Measurements from ENCODE around the gene DSC2.

DSC2 gene

DNA sequence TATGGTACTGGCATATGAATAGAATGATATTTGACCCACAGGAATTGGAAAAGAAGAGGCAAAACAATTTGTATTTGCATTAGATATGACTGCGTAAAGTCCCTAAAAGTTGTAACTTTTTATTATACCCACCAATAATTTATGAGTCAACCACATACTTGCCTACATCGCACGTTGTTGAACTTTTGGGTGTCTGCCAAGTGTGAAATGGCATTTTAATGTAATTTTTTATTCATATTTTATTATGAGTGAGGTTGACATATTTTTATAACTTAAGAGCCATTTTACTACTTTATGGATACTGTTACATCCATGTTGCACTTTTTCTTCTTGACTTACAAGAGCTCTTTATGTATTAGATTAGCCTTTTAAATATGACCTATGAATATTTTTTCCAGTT, 4.6 kb downstream of the DSC2 start:
- DNase-seq: no peak

DNA sequence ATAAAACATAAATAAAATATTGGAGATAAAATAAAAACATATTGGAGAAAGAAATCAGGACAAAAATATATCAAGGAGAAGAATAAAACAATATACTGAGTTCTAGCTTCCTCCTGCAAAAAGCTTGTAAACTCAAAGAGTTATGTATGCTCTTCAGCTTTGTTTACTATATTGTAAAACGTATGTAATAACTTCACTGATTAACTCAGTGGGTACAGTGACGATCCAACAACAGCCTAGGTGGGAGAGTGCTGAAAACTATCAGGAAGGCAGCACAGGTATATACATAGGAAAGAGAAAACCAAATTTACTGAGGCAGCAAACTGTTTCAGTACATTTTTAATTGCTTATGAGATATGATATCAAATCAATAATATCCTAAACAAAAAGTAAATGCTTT, 8.3 kb downstream of the DSC2 start:
- DNase-seq: no peak

DNA sequence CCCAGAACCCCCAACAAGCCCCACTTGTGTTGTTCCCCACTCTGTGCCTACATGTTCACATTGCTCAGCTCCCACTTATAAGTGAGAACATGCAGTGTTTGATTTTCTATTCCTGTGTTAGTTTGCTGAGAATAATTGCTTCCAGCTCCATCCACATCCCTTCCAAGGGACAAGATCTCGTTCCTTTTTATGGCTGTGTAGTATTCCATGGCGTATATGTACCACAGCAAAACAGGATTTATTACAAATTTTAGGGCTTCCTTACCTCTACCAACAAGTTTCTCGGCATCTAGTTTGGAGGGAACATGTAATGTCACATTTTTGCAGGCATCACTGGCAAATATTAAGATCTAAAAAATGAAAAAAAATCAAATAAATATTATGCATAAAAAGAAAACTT, 8.9 kb downstream of the DSC2 start:
- no peak for DNase-seq

DNA sequence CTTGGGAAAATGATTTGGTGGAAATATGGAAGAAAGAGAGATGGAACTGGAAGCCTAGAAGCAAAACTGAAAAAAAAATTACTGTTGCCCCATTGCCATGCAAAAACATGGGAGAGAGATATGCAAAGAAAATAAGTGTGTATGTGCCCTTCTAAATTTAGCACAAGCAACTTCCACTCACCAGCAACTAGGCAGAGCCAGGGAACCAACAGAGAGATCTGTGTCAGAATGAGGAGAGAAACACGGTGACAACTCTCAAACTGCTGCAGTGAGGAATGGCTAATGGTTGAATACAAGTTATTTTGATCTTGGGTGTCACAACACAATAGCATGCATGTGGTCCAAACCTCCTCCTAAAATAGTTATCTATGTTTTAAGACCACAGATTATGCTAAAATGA, 10.9 kb downstream of the DSC2 start:
- DNase-seq: no peak

DNA sequence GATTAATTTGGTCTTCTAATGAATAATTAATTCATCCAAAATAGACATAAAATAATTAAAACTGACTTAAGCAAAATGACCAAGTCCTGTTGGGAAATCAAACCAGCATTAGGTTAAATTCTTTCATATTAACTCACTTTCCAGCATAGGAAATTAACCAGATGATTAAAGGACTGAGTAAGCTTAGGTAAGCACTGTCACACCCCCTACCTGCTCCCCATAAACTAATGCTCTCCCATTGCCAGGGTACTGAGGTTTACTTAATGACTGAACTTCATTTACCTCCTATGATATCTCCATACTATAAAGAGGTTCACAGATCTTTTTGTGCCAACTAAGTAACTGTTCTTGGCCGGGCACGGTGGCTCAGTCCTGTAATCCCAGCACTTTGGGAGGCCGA, 13.7 kb downstream of the DSC2 start:
- no peak for DNase-seq

DNA sequence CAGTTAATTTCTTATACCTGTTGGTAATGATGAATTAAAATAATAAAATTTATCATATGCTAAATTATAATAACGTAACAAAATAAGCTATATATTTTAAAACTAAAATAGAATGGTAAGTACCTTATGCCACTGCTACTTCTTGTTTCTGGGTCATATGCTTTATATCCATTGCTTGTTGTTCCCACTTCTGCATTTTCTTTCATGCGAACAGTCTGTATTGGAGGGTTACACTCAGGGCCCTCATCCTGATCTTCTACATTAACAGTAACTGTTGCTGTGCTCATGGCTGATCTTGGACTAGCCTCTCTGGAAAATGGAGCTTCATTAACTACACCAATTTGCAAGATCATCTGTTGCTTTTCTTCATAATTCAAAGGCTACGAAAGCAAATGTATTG, 22.2 kb downstream of the DSC2 start:
- DNase-seq: peak; percentile 36

DNA sequence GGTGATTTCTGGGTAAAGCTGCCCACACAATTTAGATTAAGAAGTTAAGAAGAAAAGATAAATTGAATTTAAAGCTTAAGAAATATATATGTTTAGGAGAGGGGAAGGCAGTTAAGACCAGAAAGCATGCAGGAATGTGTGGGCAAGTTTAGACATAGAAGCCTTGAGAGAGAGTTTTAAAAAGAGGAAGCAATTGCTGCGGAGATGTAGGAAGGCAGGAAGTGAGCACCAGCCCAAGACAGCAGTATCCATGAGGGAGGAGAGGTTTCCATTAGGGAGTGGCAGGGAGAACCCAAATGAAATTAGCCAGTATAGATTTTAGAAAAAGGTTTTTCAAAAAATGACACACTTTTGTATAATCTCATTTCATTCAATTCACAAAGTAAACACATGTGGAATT, 24.3 kb downstream of the DSC2 start:
- DNase-seq: peak; percentile 56

DNA sequence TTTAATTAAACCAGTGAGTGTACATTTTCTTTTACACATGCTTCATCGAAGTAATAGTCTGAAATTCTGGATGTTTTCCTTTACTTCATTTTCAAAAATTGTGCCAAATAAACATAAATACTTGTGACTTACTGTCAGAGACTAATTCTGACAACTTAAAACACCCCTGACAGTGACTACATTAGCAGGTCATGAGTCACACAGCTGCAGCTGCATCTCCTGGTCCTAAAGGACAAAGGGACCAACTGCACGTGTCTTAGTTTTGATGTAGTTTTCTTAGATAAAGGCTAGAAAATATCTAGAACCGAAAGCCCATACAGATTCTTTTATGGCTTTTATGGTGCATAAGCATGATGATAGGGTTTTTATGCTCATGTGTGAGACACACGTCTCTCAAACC, 30.0 kb downstream of the DSC2 start:
- DNase-seq: no peak

DNA sequence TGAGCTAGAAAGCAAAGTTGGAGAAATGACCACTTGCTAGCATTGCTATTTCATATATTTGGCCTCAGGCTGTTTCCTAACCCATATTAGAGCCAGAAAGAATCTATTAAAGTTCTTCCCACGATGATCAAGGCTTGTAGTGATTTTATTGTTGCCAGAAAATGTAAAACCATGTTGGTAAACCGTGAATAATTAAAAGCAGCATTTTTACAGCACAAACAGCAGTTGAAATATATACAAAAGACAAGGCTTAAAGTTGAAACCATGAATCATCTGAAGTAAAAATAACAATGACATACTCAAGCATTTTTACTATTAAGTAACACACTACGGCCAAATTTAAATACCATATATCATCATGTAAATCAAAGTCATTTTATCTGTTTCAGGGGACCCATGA, 32.0 kb downstream of the DSC2 start:
- DNase-seq: no peak

DNA sequence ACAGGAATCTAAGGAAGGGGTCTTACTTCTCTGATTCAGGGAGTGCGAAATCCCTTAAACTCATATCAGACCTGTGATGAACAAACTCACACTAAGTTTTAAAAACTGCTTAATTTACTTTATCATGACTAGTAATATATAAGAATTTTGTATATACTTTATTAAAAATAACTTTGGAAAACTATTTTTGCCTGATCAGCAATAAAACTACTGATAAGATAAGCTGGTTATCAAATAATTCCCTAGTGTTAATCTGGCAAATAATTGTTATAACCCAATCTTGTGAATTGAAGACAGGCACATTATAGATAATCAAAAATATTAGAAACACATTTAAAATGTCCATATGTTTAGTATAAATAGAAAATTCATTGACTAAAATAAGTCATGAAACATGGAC, 36.0 kb downstream of the DSC2 start:
- no peak for DNase-seq

DNA sequence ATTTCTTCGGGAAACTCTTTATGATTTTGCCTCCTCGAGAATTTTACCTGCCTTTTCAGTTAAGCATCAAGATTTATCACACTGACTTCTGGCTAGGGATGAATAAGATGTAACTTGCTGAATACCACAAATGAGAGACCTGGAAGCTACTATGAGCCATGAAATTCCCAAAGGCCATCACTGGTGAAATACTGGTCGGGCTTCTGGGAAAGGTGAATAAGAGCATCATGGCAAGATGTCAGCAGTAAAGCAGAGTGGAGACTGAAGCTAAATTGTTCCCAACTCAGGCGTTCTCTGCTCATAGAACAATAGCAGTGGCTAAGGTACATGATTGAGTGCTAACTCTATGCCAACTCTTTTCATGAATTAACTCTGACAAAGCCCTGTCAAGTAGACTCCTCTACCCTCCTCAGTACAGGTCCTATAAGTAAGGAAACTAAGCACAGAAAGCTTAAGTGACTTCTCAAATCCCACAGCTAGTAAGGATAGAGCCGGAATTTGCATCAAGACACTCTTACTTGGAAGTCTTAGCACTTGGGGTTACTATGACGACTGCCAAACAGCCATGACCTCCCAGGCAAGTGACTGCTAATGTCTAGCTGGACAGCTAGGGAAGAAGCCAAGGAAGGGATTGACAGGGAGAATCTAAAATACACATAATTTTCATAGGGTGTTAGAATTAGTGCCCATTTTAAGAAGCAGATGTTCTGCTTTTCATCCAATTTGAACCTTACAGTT, 37.0 kb downstream of the DSC2 start:
- no peak for DNase-seq

DNA sequence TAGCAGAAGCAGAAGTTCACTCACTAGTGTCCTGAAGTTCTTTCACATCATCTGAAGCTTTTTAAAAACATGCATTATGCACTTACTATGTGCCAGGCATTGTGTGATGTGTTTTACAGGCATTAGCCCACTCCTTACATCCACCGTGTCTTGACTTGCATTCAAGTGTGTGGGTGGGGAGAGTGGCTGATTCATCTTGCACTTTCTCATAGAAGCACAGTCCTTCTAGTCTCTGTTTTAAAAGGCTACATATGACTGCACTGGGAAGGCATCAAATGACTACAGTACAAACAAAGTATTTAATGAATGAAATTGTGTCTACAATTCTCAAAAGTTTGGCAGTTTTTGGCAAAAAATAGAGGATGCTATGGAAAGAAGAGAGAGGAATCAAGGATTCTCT, 38.1 kb downstream of the DSC2 start:
- no peak for DNase-seq

DNA sequence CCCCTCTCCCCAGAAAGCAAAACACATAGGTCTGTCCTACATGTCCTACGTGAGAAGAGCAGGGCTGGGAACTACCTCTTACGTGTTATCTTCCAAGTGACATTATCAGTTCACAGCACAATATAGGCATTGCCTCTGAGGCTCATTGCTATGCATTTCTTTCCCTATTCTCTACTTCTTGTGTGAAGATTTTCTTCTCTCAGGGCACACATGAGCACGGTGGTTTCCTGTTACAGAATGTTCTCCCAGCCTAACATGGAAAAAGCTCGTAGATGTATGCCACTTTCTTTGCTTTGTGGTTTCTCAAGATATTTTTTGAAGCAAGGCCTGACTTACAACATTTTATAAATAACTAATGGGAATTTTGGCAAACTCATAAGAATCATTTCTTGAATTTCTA, 40.3 kb downstream of the DSC2 start:
- no peak for DNase-seq

DNA sequence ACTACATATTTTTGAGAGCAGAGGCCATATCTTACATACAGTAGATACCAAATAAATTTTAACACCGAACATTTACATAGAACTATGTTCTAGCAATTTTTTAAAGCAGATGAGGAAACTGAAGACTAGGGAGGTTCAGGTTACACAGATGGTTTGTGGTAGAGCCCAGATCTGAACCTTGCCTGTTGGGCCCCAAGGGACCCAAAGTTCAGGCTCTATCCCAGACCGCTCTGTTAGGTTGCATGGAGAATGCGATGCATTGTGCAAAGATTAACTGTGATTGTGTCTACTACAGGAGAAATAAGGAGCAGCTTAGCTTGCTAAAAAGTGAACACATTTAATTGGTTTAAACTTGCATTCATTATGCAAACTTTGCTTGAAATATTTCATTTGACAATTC, 43.3 kb downstream of the DSC2 start:
- DNase-seq: no peak

DNA sequence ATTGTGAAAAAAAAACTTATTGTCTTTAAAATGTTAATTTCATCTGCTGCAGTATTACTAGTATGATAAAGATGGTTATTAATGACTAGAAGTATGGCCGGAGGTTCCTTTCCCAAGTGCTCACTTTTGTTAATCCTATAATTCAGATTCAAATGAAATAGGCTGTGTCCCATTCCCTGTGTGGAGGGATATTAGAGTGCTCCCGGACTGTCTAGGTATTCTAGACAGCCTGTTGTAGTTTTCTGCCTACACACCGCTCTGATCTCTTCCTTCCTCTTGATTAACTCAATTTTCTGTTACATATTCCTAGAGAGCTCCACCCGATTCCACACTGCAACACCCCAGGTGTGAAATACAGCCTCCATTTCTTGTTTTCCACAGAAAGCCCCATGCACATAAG, 44.3 kb downstream of the DSC2 start:
- DNase-seq: no peak

DNA sequence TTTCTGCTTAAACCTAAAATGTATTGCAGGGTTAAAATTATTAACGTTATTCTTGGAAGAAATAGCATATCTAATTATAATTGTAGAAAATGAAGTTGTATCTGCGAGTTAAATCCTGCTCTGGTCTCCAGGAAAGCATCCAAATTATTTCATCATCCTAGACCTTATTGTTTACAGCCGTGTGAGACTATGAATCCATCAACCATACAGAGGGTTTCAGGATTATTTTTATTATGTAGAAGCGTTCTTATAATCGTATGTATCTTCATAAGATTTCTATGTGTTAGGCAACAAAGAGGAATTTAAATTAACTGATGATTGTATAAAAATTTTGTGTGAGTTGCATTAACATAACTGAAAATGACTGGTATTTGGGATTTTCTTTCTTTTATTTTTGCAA, 45.2 kb downstream of the DSC2 start:
- DNase-seq: no peak

DNA sequence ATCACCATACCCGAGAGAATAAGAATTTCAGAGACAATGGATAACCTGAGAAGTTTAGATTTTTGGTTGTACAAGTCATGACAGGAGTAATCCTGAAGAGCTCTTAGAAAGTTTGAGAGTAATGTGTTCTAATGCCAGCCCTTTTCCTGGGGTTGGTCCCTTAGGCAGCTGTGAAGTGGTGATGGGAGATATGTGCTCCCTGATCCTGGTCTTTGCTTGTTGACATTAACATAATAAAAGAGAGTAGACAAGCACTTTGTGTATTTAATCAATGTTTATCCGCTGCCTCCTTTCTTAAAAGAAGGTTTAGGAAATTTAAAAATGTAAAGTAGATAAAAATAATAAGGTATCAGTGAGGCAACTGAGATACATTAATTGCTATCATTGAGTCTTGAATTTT, 45.9 kb downstream of the DSC2 start:
- DNase-seq: no peak

DNA sequence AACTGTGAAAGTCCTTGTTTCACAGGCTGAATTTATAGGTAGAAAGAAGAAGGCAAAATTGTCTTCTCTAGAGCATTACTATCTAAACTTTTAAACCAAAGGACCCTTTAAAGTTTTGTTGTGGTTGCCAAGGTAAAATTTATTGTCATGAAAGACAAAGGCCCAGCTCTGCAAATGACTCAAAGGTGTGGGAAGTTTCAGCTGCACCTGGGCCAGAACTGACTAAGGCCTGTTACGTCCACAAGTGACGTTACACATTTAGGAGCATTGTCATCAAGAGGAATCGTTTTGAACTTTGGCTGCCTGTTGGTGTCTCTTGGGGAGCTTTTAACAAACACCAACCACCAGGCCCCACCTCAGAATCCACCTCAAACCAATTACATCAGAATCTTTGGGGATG, 51.6 kb downstream of the DSC2 start:
- DNase-seq: no peak

DNA sequence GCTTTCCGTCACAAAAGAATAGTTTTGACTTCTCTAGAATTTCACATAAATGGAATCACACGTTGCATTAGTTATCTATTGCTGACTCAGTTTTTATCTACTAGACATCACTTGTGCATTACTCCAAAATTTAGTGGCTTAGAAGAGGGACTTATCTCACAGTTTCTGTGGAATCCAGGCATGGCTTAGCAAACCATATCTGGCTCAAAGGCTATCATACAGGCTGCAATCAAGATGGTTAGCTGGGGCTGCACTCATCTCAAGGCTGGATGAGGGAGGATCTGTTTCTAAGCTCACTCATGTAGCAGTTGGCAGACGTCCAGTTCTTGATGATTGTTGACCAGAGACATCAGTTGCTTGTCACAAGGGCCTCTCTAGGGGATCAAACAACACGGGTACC, 53.0 kb downstream of the DSC2 start:
- no peak for DNase-seq

DNA sequence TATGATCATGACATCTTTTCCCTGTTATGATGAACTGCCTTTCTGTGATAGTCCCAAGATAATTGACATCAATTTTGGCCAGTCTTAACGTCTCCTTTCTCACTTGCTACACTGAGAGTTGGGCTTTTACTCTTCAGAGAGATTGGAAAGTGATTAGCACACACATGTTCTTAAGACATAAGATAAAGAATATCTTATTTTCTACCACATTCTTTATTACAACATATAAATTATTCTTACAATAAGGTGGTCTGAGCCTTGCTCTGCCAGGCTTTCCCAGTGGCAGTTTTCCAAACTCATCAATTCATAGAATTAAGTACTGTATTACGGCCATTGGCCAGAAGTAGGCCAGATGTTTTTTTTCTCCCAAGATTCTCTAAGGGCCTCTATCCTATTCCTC, 54.0 kb downstream of the DSC2 start:
- no peak for DNase-seq

DNA sequence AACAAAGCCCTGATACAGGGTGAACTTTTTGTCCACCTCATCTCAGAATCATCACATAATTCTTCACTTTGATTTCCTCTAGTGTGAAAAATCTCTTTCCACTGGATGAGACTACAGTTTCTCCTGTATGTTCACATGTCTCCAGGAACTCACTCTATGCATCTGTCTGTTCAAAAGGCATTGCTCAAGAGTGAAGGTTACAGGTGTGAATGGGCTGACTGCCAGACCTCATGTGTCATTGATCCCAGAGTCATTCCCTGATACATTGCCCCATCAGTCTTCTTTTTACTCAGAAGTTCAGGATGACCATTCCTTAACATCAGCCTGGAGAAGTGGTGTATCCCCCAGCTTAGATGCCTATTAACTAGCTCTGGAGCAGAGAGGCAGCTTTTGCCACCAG, 55.3 kb downstream of the DSC2 start:
- no peak for DNase-seq

DNA sequence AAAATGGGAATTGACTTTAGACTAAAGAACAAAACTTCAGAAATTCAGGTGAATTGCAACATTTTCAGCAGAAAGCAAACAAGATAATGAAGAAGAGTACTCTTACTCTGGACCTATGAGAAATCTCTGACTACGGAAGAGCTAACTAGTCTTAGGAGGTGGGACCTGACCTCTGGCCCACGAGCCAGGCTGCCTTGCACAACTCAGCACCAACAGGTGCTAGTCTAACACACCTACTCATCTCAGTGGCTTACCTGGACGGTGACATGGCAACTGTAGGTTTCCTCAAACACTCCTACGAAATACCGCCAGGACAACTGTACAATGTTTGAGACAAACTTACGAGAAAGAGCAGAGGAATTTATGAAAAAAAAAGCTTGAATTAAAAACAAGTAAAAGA, 56.6 kb downstream of the DSC2 start:
- no peak for DNase-seq

DNA sequence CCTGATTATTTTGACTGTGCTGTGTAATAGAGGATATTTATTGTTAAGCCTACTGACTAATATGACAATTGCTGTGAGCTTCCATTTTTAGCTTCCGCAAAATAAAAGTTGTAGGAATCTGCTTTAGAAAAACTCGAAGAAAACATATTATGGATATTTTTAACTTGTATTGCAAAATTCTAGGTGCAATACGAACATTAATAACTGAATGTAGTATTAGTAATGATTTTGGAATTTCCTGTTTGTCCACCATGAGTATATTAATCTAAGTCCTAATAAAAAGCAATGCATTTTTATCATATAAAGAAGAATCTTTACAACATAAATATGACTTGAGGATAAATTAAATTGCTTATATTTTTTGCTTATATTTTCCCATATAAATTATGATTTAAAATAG, 57.3 kb downstream of the DSC2 start:
- DNase-seq: no peak

DNA sequence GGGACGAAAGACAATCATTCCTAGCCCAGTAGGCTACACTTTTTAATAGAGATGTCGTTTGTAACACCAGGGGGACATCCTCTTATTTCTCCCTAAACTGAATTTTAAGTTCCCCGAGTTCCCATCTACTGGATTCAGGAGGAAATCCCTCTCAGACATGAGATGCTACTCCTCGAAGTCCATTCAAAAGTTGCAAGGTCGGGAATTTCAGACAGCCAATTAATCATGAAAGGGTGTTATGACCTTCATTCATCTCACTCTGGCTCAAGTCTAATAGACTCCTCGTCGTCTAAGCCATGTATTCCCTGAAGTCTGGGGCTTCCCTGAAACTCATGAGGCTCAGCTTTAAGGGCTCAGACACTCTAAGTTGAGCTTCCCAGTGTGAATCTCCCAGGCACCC, 58.5 kb downstream of the DSC2 start:
- no peak for DNase-seq

DNA sequence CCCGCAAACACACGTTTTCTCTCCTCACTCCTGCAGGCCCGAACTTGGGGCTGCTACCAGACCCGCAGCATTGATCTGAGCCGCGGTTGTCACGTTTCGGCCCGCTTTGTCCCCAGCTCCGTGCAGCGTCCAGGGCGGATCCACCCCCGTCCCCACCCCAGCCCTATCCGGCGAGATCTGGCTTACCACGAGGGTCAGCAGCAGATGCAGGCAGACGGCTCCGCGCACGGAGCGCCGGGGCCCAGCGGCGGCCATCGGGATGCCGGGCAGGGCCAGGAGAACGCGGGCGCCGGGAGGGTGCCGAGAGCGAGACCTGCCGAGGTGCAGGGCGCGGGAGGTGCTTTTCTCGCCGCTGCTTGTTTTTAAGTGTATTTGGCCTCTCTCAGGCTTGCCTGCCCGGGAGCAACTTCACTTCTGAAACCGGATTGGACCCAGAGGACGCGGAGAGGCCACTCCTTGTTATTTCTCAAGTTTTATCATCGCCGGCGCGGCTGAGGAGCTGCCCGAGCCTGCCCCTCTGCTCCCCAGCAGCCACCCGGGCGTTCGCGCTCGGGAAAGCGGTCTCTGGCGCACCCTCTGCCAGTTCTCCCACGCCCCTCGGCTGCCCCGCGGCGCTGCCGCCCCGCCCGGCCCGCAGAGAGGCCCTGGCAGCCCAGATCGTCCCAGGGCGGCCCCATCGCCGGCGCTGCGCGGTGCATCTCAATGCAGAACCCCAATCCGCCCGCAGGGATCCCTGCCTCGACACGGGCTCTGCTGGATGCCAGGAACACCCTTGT, 59.6 kb downstream of the DSC2 start, which contains the start of gene DSC3:
TSS of gene DSC3 (minus strand) at position 337 of the 776 bp plus-strand sequence. CDS start at position 255, 82 bp downstream.
- peak; percentile 1 for DNase-seq
